HG02870 (cell line): ENCODE data around the gene NUMB.

Experiments
- ATAC-seq: cut with Tn5 transposase; IDR thresholded peaks from one replicate; pipeline ENCODE4 v1.9.1; 2021; ENCODE audit warnings: mild to moderate bottlenecking, moderate library complexity; ENCODE audit not compliant: unreplicated experiment

NUMB gene

GRCh38 chr14:73465823-73466532 lies 7.6 kb upstream of the NUMB start:
- no peak for ATAC-seq

GRCh38 chr14:73463411-73463810 lies 5.1 kb upstream of the NUMB start:
- ATAC-seq = no peak

- ATAC-seq = no peak
These were observed 4.5 kb upstream of the NUMB start for GRCh38 chr14:73462815-73463214.

GRCh38 chr14:73462048-73462715 lies 3.8 kb upstream of the NUMB start:
- no peak for ATAC-seq

- no peak for ATAC-seq
These were observed 3.2 kb upstream of the NUMB start for GRCh38 chr14:73461478-73462047.

DNA sequence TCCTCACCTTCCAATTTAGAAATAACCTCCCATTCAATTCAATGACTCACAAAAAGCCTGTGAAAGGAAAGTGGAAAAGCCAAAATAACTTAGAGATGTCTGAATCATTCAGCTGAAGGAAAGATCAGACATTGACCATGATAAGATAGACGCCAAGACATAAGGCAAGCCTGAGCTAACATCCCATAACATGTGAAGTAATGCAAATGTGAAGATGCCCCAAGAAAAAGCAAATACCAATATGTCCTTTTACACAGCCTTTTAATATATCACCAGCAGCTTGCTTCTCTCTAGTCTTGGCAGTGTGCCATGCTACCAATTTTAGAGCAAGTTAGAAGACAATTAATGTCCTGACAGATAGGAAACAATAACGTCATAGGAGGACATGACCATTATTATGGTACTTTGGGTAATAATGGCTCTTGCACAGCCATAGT lies 2.4 kb upstream of the NUMB start:
- no peak for ATAC-seq

- ATAC-seq = no peak
These were observed 1.6 kb upstream of the NUMB start for GRCh38 chr14:73459959-73460358.

GRCh38 chr14:73457924-73458182 lies 493 bp downstream of the NUMB start:
- no peak for ATAC-seq

DNA sequence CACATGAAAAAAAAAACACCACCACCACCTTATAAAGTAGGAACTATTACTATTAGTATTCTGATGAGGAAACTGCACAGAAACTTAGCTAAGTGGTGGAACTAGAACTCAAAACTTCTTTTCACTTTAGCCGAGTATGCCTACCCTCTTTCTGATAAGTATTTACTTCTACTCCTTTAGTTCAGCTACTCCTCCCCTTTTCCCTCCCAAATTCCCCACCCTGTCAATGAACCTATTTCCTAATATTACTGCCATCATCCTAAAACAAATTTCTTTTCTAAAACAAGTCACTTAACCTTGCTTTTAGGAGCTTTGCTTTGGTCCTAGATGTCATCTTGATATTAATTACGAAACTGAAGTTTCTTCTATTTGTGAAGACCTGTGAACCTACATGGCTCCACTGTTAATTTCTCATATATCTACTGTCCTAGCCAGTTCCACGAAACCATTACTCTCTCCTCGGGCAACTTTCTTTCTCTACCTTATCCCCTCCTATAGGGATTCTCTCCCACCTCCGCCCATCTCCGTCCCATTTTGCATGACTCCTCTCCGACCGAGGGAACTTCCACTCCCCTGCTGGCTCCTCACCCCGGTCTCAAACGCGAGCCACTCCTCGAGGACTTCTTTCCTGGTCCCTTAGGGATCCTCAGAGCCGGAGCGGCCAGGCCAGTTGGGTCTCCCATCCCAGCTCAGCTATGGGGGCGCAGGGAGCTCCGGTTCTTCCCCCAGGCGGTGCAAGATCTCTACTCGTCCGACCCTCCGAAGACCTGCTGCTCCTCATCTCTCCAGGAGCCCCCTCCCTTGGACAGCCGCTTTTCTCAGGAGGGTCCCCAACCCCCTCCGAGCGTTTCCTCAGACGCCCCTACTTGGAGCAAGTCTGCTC lies 1.1 kb downstream of the NUMB start:
- ATAC-seq = no peak

- no peak for ATAC-seq
These were observed 3.1 kb downstream of the NUMB start for GRCh38 chr14:73455294-73455693.

- ATAC-seq = no peak
These were observed 5.8 kb downstream of the NUMB start for GRCh38 chr14:73452341-73453186.

DNA sequence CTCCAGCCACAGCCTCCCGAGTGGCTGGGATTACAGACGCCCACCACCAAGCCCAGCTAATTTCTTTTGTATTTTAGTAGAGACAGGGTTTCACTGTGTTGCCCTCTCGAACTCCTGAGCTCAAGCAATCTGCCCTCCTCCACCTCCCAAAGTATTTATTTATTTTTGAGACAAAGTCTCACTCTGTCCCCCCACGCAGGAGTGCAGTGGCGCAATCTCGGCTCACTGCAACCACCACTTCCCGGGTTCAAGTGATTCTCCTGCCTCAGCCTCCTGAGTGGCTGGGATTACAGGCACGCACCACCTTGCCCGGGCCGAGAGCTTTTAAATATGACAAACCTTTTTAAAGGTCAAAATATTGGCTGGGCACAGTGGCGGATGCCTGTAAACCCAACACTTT lies 14.6 kb downstream of the NUMB start:
- ATAC-seq = no peak

DNA sequence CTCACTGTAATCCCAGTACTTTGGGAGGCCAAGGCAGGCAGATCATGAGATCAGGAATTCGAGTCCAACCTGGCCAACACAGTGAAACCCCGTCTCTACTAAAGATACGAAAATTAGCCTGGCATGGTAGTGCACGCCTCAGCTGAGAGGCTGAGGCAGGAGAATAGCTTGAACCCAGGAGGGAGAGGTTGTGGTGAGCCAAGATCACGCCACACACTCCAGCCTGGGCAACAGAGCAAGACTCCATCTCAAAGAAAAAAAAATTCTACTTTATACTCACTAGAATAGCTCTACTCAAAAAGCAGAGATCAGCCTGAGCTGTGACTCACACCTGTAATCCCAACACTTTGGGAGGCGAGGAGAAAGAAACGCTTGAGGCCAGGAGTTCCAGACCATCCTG lies 17.1 kb downstream of the NUMB start:
- no peak for ATAC-seq

DNA sequence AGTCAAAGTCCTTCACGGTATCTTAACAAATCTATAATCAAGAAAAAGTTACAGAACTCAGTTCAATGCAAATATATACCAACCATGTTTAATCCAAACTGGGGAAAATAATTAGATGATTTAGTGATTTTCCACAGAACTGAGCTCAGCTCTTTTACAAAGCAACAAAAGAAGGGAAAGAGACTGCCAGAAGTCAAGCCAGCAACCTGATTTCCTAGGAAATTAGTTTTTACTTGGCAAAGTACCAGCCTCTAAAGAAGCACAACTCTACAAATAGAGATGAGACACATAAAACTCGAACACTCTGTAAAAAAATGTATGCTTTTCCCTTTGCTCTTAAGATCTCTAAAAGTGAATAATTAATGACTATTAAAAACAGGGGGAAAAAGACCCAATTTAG lies 19.4 kb downstream of the NUMB start:
- no peak for ATAC-seq

DNA sequence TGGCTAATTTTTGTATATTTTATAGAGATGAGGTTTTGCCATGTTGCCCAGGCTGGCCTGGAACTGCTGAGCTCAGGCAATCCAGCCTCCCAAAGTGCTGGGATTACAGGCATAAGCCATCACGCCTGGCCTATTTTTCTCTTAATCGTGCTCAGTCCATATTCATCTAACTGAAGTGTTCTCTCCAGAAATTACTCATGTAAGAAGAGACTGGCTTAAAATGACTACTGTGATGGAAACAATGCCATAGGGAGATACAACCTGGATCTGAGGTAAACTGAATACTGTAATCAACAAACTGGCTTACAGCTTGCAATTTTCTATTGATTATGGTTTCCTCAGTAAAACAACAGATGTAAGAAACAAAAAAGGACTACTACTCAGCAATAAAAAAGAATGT lies 21.1 kb downstream of the NUMB start:
- ATAC-seq = no peak

GRCh38 chr14:73432124-73432523 lies 26.2 kb downstream of the NUMB start:
- no peak for ATAC-seq

DNA sequence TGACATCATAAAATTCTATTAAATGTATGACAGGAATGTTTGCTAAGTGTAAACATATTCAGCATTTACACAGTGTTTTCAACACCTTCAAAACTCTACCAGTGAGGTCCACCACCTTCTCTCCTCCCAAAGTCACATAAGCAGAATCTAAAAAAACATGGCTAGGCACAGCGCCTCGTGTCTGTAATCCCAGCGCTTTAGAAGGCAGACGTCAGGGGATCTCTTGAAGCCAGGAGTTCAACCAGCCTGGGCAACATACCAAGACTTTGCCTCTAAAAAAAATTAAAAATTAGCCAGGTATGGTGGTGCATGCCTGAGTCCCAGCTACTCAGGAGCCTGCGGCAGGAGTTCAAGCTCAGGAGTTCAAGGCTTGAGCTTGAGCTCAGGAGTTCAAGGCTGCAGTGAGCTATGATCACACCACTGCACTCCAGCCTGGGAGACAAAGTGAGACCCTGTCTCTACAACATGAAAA lies 30.0 kb downstream of the NUMB start:
- ATAC-seq = no peak

DNA sequence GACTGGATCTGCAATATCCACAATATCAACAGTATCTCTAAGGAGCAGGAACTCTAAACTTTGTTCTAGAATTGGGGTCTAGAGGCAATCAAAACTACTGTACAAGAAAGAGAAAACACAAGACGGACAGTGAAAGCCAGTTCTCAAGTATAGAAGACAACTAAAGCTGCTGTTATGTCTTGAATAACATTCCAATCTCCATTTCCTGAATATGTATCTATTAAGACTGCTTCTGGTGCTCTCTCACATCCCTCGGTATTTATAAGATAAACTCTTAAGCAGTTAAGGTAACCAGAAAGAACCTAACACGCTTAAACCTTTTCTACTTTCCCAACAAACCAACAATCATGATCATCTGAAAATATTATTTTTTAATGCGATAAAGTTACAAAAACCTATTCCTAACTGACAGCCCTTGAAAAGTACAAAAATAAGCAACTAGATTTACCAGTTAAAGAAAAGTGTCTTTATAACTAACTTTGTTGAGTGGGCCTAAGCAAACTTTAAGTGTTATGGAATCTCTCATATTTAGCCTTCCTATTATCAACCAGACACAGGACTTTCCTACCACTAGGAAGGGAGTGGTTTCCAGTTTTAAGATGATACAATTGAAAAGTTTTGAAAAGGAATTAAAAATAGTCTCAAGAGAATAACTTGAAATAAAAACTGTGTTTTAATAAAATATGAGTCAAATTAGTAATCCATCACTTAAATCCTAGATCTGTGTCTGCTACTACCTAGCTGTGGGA lies 30.7 kb downstream of the NUMB start:
- ATAC-seq = no peak

DNA sequence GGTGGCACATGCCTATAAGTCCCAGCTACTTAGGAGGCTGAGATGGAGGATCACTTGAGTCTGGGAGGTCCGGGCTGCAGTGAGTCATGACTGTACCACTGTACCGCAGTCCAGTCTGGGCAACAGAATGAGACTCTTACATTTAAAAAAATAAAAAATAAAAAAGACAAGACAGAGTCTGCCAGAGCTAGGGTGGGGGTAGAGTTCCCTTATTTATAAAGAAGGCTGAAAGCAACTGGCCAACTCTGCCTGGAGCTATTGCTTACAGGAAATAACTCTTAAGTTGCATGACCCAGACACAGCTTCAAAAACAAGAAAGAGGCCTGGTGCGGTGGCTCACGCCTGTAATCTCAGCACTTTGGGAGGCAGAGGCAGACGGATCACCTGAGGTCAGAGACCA lies 31.5 kb downstream of the NUMB start:
- ATAC-seq = no peak

DNA sequence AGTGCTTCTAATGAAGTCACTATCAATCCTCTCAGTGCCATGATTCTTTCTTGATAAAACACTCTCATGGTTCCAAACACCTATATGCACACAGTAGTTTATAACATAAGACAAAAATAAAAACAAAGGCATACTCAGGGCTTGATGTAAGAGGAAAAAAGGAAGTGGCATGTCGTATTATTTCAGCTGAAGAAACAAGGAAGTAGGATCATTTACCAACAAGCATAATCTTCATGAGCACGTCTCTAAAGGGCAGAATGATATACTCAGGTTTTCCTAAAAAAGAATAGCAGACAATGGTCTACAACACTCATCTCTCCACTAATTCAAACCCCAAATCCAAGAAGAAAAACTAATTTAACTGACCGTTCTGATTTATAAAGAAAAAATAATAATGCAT lies 33.9 kb downstream of the NUMB start:
- ATAC-seq = no peak
